Measurements from ENCODE around the gene OR5A1. TPM values are rescaled to one million over a fixed set of nuclear protein-coding genes. Genes with fewer than 3 reads are reported as not detected.

The OR5A1 gene
- total RNA-seq, 1 donor from 2014 or later: not detected

- peaks cover 12% of the 10 kb centered on the region for H3K36me3 Mint-ChIP-seq (ENCODE audit: low read depth)
- TF ChIP-seq, protein P1, sequence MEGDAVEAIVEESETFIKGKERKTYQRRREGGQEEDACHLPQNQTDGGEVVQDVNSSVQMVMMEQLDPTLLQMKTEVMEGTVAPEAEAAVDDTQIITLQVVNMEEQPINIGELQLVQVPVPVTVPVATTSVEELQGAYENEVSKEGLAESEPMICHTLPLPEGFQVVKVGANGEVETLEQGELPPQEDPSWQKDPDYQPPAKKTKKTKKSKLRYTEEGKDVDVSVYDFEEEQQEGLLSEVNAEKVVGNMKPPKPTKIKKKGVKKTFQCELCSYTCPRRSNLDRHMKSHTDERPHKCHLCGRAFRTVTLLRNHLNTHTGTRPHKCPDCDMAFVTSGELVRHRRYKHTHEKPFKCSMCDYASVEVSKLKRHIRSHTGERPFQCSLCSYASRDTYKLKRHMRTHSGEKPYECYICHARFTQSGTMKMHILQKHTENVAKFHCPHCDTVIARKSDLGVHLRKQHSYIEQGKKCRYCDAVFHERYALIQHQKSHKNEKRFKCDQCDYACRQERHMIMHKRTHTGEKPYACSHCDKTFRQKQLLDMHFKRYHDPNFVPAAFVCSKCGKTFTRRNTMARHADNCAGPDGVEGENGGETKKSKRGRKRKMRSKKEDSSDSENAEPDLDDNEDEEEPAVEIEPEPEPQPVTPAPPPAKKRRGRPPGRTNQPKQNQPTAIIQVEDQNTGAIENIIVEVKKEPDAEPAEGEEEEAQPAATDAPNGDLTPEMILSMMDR (IDR thresholded peaks at IDR 0.05): no peak
- no peak overlapping the region for H3K27ac Mint-ChIP-seq
- H3K4me3 Mint-ChIP-seq: no peak overlapping the region
- H3K9me3 Mint-ChIP-seq: peaks cover 22% of the 10 kb centered on the region
- ChIA-PET CTCF (no interaction called here), POLR2A (no interaction called here)
- ATAC-seq (ENCODE audit: low read depth) (no peak), DNase-seq (no peak)
- peaks cover 41% of the 10 kb centered on the region for H3K4me1 Mint-ChIP-seq
- H3K27me3 Mint-ChIP-seq: no peaks in the 10 kb centered on the region
- intact Hi-C loops (cut with micrococcal nuclease): no loop called here
Observed at GRCh38 chr11:59413646-59414045, 22.6 kb upstream of the OR5A1 start.

GRCh38 chr11:59415111-59415510, 21.2 kb upstream of the OR5A1 start:
- peaks cover 41% of the 10 kb centered on the region for H3K4me1 Mint-ChIP-seq
- ChIA-PET CTCF (no interaction called here), POLR2A (no interaction called here)
- DNase-seq: no peak
- H3K36me3 Mint-ChIP-seq (ENCODE audit: low read depth): peaks cover 7% of the 10 kb centered on the region
- no peaks in the 10 kb centered on the region for H3K27me3 Mint-ChIP-seq
- no peak overlapping the region for H3K27ac Mint-ChIP-seq
- no peak overlapping the region for H3K4me3 Mint-ChIP-seq
- intact Hi-C loops (cut with micrococcal nuclease): no loop called here
- peaks cover 15% of the 10 kb centered on the region for H3K9me3 Mint-ChIP-seq
- no peak for ATAC-seq (ENCODE audit: low read depth)
- TF ChIP-seq, protein P1 (IDR thresholded peaks at IDR 0.05): no peak

GRCh38 chr11:59416613-59417012, 19.7 kb upstream of the OR5A1 start:
- ChIA-PET POLR2A (interaction anchor here (0.9 kb wide), 1 partner anchor 204 kb away, joined by 4 read pairs; the partner anchor contains the start of gene MPEG1), CTCF (interaction anchor here (0.8 kb wide), 1 partner anchor 245 kb away, joined by 3 read pairs; the partner anchor contains the start of gene DTX4)
- Mint-ChIP-seq H3K4me3 (peak overlapping the region; percentile 58), H3K36me3 (ENCODE audit: low read depth) (peaks cover 3% of the 10 kb centered on the region), H3K27me3 (no peaks in the 10 kb centered on the region), H3K27ac (peak overlapping the region; percentile 81), H3K9me3 (peaks cover 6% of the 10 kb centered on the region), H3K4me1 (peaks cover 41% of the 10 kb centered on the region)
- DNase-seq (no peak), ATAC-seq (ENCODE audit: low read depth) (no peak)
- intact Hi-C loops (cut with micrococcal nuclease): no loop called here
- TF ChIP-seq, protein P1 (IDR thresholded peaks at IDR 0.05): no peak

GRCh38 chr11:59417023-59417422, 19.2 kb upstream of the OR5A1 start:
- peak overlapping the region; percentile 58 for H3K4me3 Mint-ChIP-seq
- no peak for DNase-seq
- TF ChIP-seq, protein P1 (IDR thresholded peaks at IDR 0.05): no peak
- ChIA-PET POLR2A (interaction anchor here (0.9 kb wide), 1 partner anchor 204 kb away, joined by 4 read pairs; the partner anchor contains the start of gene MPEG1), CTCF (interaction anchor here (0.8 kb wide), 1 partner anchor 245 kb away, joined by 3 read pairs; the partner anchor contains the start of gene DTX4)
- H3K27me3 Mint-ChIP-seq: no peaks in the 10 kb centered on the region
- peaks cover 3% of the 10 kb centered on the region for H3K36me3 Mint-ChIP-seq (ENCODE audit: low read depth)
- peak; percentile 50 for ATAC-seq (ENCODE audit: low read depth)
- peaks cover 41% of the 10 kb centered on the region for H3K4me1 Mint-ChIP-seq
- peaks cover 6% of the 10 kb centered on the region for H3K9me3 Mint-ChIP-seq
- intact Hi-C loops (cut with micrococcal nuclease): no loop called here
- H3K27ac Mint-ChIP-seq: peak overlapping the region; percentile 81

GRCh38 chr11:59418156-59418555, 18.1 kb upstream of the OR5A1 start:
- TF ChIP-seq, protein P1 (IDR thresholded peaks at IDR 0.05): no peak
- DNase-seq (no peak), ATAC-seq (ENCODE audit: low read depth) (no peak)
- ChIA-PET CTCF (interaction anchor here (0.8 to 1.6 kb wide), 3 partner anchors 18 to 246 kb away, joined by 3 to 4 read pairs (median 4); partner anchors contain the start of gene DTX4), POLR2A (no interaction called here)
- H3K4me1 Mint-ChIP-seq: peaks cover 44% of the 10 kb centered on the region
- H3K36me3 Mint-ChIP-seq (ENCODE audit: low read depth): peaks cover 3% of the 10 kb centered on the region
- intact Hi-C loops (cut with micrococcal nuclease): no loop called here
- peaks cover 6% of the 10 kb centered on the region for H3K9me3 Mint-ChIP-seq
- H3K27me3 Mint-ChIP-seq: no peaks in the 10 kb centered on the region
- H3K4me3 Mint-ChIP-seq: no peak overlapping the region
- H3K27ac Mint-ChIP-seq: no peak overlapping the region
